Esophagus (tissue), 2 donors: Measurements from ENCODE around the gene ZFP36L2. TPM values are rescaled to one million over a fixed set of nuclear protein-coding genes. Genes with fewer than 3 reads are reported as not detected.
A peak's percentile ranks its signal among the peaks of the same experiment; 100 is the strongest.

Experiments used
- H3K27ac ChIP-seq, 2 donors: one replicate each; pipeline ENCODE4 v1.5.1; 2013; ENCODE audit warnings: low read depth in 2 of 2, mild to moderate bottlenecking in 2 of 2, inconsistent platforms in 1 of 2, low read length in 1 of 2, moderate library complexity in 1 of 2
- H3K27me3 ChIP-seq, 2 donors: one replicate each; pipeline ENCODE4 v1.6.1; 2013; ENCODE audit warnings: low read length in 2 of 2, control low read depth in 1 of 2, mild to moderate bottlenecking in 1 of 2; ENCODE audit not compliant: insufficient read depth in 2 of 2, control insufficient read depth in 1 of 2
- H3K36me3 ChIP-seq, 2 donors: one replicate each; pipeline ENCODE4 v1.6.1; 2013; ENCODE audit warnings: low read length in 1 of 2; ENCODE audit not compliant: control insufficient read depth in 2 of 2, insufficient read depth in 2 of 2
- H3K4me1 ChIP-seq, 2 donors: one replicate each; pipeline ENCODE4 v1.6.1; 2013; ENCODE audit warnings: low read length in 1 of 2; ENCODE audit not compliant: control insufficient read depth in 2 of 2, insufficient read depth in 2 of 2
- H3K4me3 ChIP-seq, 2 donors: one replicate each; pipeline ENCODE4 v1.5.1; 2013; ENCODE audit warnings: low read length in 2 of 2, mild to moderate bottlenecking in 2 of 2, low read depth in 1 of 2, moderate library complexity in 1 of 2
- H3K9me3 ChIP-seq, 2 donors: one replicate each; pipeline ENCODE4 v1.6.1; 2013; ENCODE audit warnings: mild to moderate bottlenecking in 2 of 2, low read depth in 1 of 2, low read length in 1 of 2, moderate library complexity in 1 of 2; ENCODE audit not compliant: control insufficient read depth in 2 of 2, insufficient read depth in 1 of 2
- WGBS, 2 donors: extraction: QIAGEN DNeasy Blood & Tissue Kit; methylation state at CpG; one replicate each; pipeline ENCODE4 v1.1.7; 2013; 5-methylcytosine and 5-hydroxymethylcytosine counted together
- polyA plus RNA-seq, 2 donors: library from polyadenylated mRNA; stranded (reverse); fragments of 200-250 nt; gene quantifications; one replicate each; pipeline ENCODE4 v1.2.3, GENCODE V29; 2013
- donor health status: healthy with polysubstance abuse.
- donor health status: Bipolar disorder and iron deficiency.

Gene ZFP36L2
- polyA plus RNA-seq, 2 donors, result 48.1 to 64.2 TPM

GRCh38 chr2:43214253-43214652 lies 12.2 kb downstream of the ZFP36L2 start:
- 85 to 89% methylated on average over 5 of the region's 5 CpGs for WGBS, 2 donors

DNA sequence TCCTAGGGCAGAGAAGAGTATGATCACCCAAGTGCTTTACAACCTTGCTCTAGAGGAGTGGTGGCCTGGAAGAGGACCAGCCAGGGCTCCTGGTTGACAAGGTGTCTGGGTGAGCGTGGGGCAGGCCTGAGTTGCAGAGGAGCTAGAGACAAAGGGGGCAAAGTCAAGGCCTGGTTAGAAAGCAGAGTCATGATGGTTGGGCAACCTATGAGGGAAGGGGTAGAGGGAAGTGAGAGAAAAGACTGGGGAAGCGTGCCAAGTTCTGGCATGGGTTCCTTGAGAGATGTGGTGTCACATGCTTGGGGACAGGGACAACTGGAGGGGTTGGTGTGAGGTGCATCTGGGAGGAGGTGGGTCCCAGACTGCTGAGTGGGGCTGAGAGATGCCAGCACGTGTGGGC lies 13.5 kb downstream of the ZFP36L2 start:
- no peak overlapping the region for H3K4me3 ChIP-seq
- H3K27me3 ChIP-seq, result no peaks in the 10 kb centered on the region
- WGBS, 2 donors, result 76 to 91% methylated on average over 3 of the region's 3 CpGs
- H3K36me3 ChIP-seq, result peaks cover 0 to 2% of the 10 kb centered on the region in 2 donors
- no peaks in the 10 kb centered on the region for H3K9me3 ChIP-seq
- peaks cover 5 to 19% of the 10 kb centered on the region in 2 donors for H3K4me1 ChIP-seq
- H3K27ac ChIP-seq, result peak overlapping the region; percentile 21 to 42

More at GRCh38 chr2:43214253-43214652, 12.2 kb downstream of the ZFP36L2 start:
- H3K27ac ChIP-seq, result no peak overlapping the region
- H3K4me1 ChIP-seq, result peaks cover 7 to 21% of the 10 kb centered on the region in 2 donors
- no peak overlapping the region for H3K4me3 ChIP-seq
- peaks cover 0 to 2% of the 10 kb centered on the region in 2 donors for H3K36me3 ChIP-seq
- H3K9me3 ChIP-seq, result no peaks in the 10 kb centered on the region
- no peaks in the 10 kb centered on the region for H3K27me3 ChIP-seq

- WGBS, 2 donors, result 87 to 94% methylated on average over 11 of the region's 11 CpGs
- no peak overlapping the region for H3K4me3 ChIP-seq
- peaks cover 0 to 2% of the 10 kb centered on the region in 2 donors for H3K36me3 ChIP-seq
- H3K9me3 ChIP-seq, result no peaks in the 10 kb centered on the region
- peak overlapping the region in 1 of 2 donors; percentile 42 for H3K27ac ChIP-seq
- no peaks in the 10 kb centered on the region for H3K27me3 ChIP-seq
- peaks cover 6 to 14% of the 10 kb centered on the region in 2 donors for H3K4me1 ChIP-seq
Measured at GRCh38 chr2:43212216-43212835, 14.1 kb downstream of the ZFP36L2 start.

DNA sequence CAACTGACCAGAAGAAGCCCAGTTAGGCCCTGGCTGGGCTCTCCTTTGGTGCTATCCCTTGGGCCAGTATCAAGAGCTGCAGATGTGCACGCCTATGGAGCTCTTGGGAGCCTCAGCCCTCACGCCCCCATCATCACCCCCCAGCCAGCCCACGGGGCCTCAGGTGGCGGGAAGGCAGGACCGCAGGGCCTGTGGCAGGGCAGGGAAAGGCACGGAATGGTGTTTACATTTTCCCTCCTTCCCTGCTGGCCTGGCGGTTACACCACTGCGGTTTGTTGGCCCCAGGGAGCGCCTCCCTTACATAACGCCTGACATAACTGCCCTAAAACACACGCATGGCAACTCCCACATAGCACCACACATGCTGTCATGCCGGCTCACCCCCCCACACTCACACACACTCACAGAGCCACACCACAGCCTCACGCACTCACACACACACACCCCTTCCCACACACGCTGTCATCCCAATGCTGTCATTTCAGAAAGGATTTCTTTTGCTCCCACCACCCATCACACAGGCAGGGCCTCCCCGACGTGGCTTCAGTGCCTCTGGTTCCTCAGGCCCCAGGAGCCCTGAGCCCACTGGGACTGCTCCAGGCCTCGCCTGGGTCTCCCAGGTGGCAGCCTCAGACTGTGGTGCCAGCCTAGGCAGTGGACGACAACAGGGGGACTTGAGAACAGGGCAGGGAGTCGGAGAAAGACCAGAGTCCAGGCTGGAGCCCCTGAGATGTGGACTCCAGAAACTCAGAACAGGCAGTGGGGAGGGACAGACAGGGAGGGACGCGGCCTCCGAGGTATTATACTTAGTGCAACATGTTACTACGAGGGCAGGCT lies 15.7 kb downstream of the ZFP36L2 start:
- peaks cover 0 to 2% of the 10 kb centered on the region in 2 donors for H3K36me3 ChIP-seq
- no peak overlapping the region for H3K4me3 ChIP-seq
- no peaks in the 10 kb centered on the region for H3K9me3 ChIP-seq
- no peaks in the 10 kb centered on the region for H3K27me3 ChIP-seq
- H3K27ac ChIP-seq, result peak overlapping the region; percentile 55 to 87
- 59 to 67% methylated on average over 23 of the region's 23 CpGs for WGBS, 2 donors
- peaks cover 6 to 14% of the 10 kb centered on the region in 2 donors for H3K4me1 ChIP-seq

DNA sequence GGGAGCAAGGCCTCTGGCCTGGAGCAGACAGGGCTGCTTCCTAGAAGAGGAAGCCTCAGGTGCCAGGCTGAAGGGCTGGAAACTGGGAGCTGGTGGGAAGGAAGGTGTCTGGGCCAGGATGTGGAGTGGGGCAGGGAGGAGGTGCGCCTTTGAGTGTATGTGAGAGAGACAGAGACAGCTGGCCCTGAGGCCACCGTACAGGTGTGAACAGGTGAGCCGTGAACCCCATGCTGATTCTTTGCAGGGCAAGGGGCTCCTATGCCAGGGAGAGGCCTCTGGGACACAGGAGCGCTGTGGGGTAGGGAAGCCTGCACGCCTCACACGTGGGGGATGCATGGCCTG lies 16.3 kb downstream of the ZFP36L2 start:
- H3K4me1 ChIP-seq, result peaks cover 6 to 14% of the 10 kb centered on the region in 2 donors
- no peaks in the 10 kb centered on the region for H3K9me3 ChIP-seq
- no peaks in the 10 kb centered on the region for H3K27me3 ChIP-seq
- H3K4me3 ChIP-seq, result no peak overlapping the region
- peaks cover 0 to 2% of the 10 kb centered on the region in 2 donors for H3K36me3 ChIP-seq
- WGBS, 2 donors, result 82 to 83% methylated on average over 6 of the region's 6 CpGs
- peak overlapping the region; percentile 54 to 87 for H3K27ac ChIP-seq

GRCh38 chr2:43209204-43209717 lies 17.1 kb downstream of the ZFP36L2 start:
- 65 to 67% methylated on average over 5 of the region's 5 CpGs for WGBS, 2 donors
- Histone ChIP-seq H3K27me3 (no peaks in the 10 kb centered on the region), H3K9me3 (no peaks in the 10 kb centered on the region), H3K4me1 (peaks cover 6 to 14% of the 10 kb centered on the region in 2 donors), H3K27ac (peak overlapping the region; percentile 26 to 88), H3K36me3 (peaks cover 0 to 2% of the 10 kb centered on the region in 2 donors), H3K4me3 (no peak overlapping the region)

DNA sequence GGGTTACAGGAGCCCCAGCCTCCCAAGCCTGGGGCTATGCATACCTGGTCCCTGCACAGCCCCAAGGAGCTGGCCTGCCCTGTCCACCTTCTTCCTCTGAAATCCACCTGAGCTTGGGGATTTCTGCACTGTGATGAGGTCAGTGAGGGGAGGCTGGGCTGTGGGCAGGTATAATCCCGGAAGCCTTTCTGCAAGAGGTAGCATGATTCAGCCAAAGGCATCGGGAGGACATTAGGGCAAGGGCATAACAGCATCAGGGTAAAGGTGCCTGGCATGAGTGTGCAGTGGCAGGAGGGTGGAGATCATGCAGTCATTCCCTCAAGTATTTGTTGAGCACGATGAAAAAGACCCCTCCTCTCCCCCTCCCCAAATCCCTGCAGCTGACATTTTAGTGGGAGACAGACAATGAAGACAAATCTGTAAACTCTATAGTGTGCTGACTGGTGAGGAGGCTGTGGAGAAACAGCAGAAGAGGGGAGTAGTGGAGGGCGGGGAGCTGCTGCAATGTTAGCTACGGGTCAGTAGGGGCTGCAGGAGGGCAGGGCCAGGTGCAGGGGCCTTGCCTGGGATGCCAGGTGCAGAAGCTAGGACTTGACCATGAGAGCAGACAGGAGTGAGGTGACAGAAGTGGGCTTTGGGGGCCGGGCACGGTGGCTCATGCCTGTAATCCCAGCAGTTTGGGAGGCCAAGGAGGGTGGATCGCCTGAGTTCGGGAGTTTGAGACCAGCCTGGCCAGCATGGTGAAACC lies 18.7 kb downstream of the ZFP36L2 start:
- peaks cover 0 to 2% of the 10 kb centered on the region in 2 donors for H3K36me3 ChIP-seq
- no peaks in the 10 kb centered on the region for H3K9me3 ChIP-seq
- H3K4me3 ChIP-seq, result no peak overlapping the region
- 75 to 82% methylated on average over 9 of the region's 9 CpGs for WGBS, 2 donors
- peaks cover 6 to 14% of the 10 kb centered on the region in 2 donors for H3K4me1 ChIP-seq
- H3K27me3 ChIP-seq, result no peaks in the 10 kb centered on the region
- peak overlapping the region; percentile 64 to 74 for H3K27ac ChIP-seq

DNA sequence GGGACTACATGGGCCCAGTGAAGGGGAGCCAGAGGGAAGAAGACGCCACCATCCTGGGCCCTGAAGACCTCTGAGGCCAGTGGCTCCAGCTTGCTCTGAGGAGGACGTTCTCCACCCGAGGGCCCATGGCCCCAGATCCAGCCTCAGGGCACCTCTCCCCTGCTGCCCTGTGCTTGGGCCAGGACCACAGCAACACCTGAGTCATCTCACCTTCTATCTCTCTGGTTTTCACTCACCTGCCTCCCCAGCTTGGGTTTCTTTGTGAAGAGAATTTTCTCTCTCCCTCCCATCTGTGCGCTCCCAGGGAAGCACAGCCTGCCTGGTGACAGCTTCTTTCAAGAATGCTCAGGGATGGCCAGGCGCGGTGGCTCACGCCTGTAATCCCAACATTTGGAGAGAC lies 19.8 kb downstream of the ZFP36L2 start:
- Histone ChIP-seq H3K27me3 (no peaks in the 10 kb centered on the region), H3K9me3 (no peaks in the 10 kb centered on the region), H3K4me3 (no peak overlapping the region), H3K4me1 (peaks cover 8 to 14% of the 10 kb centered on the region in 2 donors), H3K36me3 (peaks cover 0 to 2% of the 10 kb centered on the region in 2 donors), H3K27ac (no peak overlapping the region)
- WGBS, 2 donors, result 90 to 93% methylated on average over 7 of the region's 7 CpGs

GRCh38 chr2:43203373-43203772 lies 23.0 kb downstream of the ZFP36L2 start:
- peaks cover 6 to 8% of the 10 kb centered on the region in 2 donors for H3K4me1 ChIP-seq
- no peaks in the 10 kb centered on the region for H3K36me3 ChIP-seq
- WGBS, 2 donors, result 88 to 95% methylated on average over 11 of the region's 11 CpGs
- no peak overlapping the region for H3K4me3 ChIP-seq
- no peaks in the 10 kb centered on the region for H3K9me3 ChIP-seq
- no peaks in the 10 kb centered on the region for H3K27me3 ChIP-seq
- no peak overlapping the region for H3K27ac ChIP-seq
